Neuron (in vitro differentiated cells): ENCODE measurements around the gene CA10.

Experiments
- H2AFZ ChIP-seq: one replicate; pipeline ENCODE4 v1.6.1; 2013; ENCODE audit warnings: low read depth, mild to moderate bottlenecking, inconsistent platforms, low read length, moderate library complexity
- H3K27me3 ChIP-seq: one replicate; pipeline ENCODE4 v1.6.1; 2013; ENCODE audit warnings: low read length; ENCODE audit not compliant: insufficient read depth
- H3K36me3 ChIP-seq: one replicate; pipeline ENCODE4 v1.6.1; 2013; ENCODE audit warnings: low read length; ENCODE audit not compliant: insufficient read depth
- H3K4me1 ChIP-seq: one replicate; pipeline ENCODE4 v1.6.1; 2013; ENCODE audit warnings: low read length; ENCODE audit not compliant: insufficient read depth
- H3K4me3 ChIP-seq: 2 replicates; pipeline ENCODE4 v1.5.1; 2013; ENCODE audit warnings: mild to moderate bottlenecking, low read length, moderate library complexity
- H3K9me3 ChIP-seq: one replicate; pipeline ENCODE4 v1.6.1; 2013; ENCODE audit warnings: low read length

CA10 gene

DNA sequence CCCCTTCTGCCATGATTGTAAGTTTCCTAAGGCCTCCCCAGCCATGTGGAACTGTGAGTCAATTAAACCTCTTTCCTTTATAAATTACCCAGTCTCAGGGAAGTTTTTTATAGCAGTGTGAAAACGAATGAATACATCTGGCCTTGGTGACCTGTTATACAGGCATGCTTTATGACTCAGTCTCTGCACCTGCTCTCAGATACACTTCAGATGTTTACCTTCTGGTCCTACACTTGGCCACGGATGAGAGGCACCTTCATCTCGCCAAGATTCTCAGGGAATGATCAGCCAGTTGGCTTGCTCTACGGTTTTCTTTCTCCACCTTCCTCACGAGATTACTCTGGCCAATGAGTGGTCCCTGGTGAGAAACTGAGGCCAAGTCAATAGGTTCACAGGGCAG is 304.7 kb downstream of the CA10 start:
- Histone ChIP-seq H3K4me3 (no peak overlapping the region), H2AFZ (no peak overlapping the region), H3K9me3 (no peaks in the 10 kb centered on the region), H3K27me3 (no peaks in the 10 kb centered on the region), H3K36me3 (no peaks in the 10 kb centered on the region), H3K4me1 (no peaks in the 10 kb centered on the region)

GRCh38 chr17:51852603-51853002 is 305.9 kb downstream of the CA10 start:
- no peak overlapping the region for H3K4me3 ChIP-seq
- no peak overlapping the region for H2AFZ ChIP-seq
- H3K27me3 ChIP-seq: no peaks in the 10 kb centered on the region
- no peaks in the 10 kb centered on the region for H3K36me3 ChIP-seq
- H3K4me1 ChIP-seq: no peaks in the 10 kb centered on the region
- H3K9me3 ChIP-seq: no peaks in the 10 kb centered on the region

- Histone ChIP-seq H3K27me3 (no peaks in the 10 kb centered on the region), H3K36me3 (no peaks in the 10 kb centered on the region), H3K4me1 (no peaks in the 10 kb centered on the region), H3K9me3 (no peaks in the 10 kb centered on the region), H3K4me3 (no peak overlapping the region), H2AFZ (no peak overlapping the region)
Measured at GRCh38 chr17:51850201-51850600, 308.3 kb downstream of the CA10 start.

DNA sequence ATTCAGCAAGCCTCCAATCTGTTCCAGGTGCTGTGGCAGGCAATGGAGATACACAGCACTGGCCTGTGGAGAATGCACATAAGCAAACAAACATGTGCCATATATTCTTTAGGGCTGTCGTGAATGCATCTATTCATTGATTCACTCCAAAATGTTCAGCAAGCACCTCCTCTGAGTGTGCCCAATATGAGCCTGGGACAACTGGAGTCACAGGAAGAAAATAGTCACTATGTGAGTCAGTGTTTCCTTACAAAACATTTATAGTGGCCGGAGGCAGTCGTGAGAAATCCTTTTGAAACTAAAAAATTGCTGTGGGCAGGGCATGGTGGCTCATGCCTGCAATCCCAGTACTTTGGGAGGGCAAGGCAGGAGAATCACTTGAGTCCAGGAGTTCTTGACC is 310.1 kb downstream of the CA10 start:
- no peak overlapping the region for H2AFZ ChIP-seq
- no peaks in the 10 kb centered on the region for H3K36me3 ChIP-seq
- H3K4me1 ChIP-seq: no peaks in the 10 kb centered on the region
- no peaks in the 10 kb centered on the region for H3K9me3 ChIP-seq
- H3K27me3 ChIP-seq: no peaks in the 10 kb centered on the region
- no peak overlapping the region for H3K4me3 ChIP-seq

GRCh38 chr17:51846566-51846965 is 311.9 kb downstream of the CA10 start:
- H3K36me3 ChIP-seq: no peaks in the 10 kb centered on the region
- H3K27me3 ChIP-seq: no peaks in the 10 kb centered on the region
- H3K4me1 ChIP-seq: no peaks in the 10 kb centered on the region
- no peak overlapping the region for H2AFZ ChIP-seq
- H3K9me3 ChIP-seq: no peaks in the 10 kb centered on the region
- no peak overlapping the region for H3K4me3 ChIP-seq

DNA sequence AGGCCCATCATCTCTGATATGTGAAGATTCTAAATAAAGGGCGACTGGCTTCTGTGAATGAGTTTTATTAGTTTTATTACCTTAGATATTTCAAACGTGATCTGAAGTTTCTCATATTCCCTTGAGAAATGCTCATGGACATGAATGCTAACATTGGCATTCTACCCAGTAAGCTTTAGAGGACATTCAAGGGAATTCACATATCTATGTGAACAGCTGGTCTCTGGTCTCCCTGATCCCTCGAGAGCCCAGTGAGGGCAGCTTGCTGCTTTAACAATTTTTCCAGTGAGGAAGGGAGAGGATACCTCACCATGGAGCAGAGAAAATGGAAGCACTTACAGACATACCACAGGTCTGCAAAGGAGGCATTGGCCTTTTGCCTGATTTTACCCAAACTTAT is 312.7 kb downstream of the CA10 start:
- no peak overlapping the region for H3K4me3 ChIP-seq
- H2AFZ ChIP-seq: no peak overlapping the region
- no peaks in the 10 kb centered on the region for H3K27me3 ChIP-seq
- no peaks in the 10 kb centered on the region for H3K9me3 ChIP-seq
- H3K4me1 ChIP-seq: no peaks in the 10 kb centered on the region
- H3K36me3 ChIP-seq: no peaks in the 10 kb centered on the region

GRCh38 chr17:51842763-51843162 is 315.8 kb downstream of the CA10 start:
- no peak overlapping the region for H3K4me3 ChIP-seq
- no peak overlapping the region for H2AFZ ChIP-seq
- no peaks in the 10 kb centered on the region for H3K27me3 ChIP-seq
- no peaks in the 10 kb centered on the region for H3K4me1 ChIP-seq
- no peaks in the 10 kb centered on the region for H3K36me3 ChIP-seq
- no peaks in the 10 kb centered on the region for H3K9me3 ChIP-seq

DNA sequence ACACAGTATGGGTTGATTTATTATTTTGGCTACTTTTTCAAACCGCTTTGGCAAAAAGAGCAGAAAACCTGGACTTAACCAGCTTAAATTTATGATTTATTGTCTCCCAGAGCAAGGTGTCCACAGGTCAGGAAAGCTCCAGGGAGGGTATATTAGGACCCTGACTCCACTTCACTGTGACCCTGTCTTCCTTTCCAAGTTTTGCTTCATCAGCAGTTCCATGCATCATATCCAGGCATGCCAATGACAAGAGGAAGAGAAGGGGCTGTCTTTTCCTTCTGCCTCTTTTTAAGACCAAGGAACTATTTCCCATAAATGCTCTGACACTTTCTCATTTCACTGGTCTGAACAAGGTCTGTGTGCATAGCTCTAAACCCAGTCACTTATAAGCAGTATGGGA is 316.8 kb downstream of the CA10 start:
- Histone ChIP-seq H3K4me3 (no peak overlapping the region), H2AFZ (no peak overlapping the region), H3K9me3 (no peaks in the 10 kb centered on the region), H3K36me3 (no peaks in the 10 kb centered on the region), H3K4me1 (no peaks in the 10 kb centered on the region), H3K27me3 (no peaks in the 10 kb centered on the region)

GRCh38 chr17:51840688-51841087 is 317.8 kb downstream of the CA10 start:
- Histone ChIP-seq H3K9me3 (no peaks in the 10 kb centered on the region), H3K36me3 (no peaks in the 10 kb centered on the region), H2AFZ (no peak overlapping the region), H3K4me1 (no peaks in the 10 kb centered on the region), H3K4me3 (no peak overlapping the region), H3K27me3 (no peaks in the 10 kb centered on the region)

GRCh38 chr17:51833620-51834019 is 324.9 kb downstream of the CA10 start:
- H3K9me3 ChIP-seq: no peaks in the 10 kb centered on the region
- H3K4me1 ChIP-seq: no peaks in the 10 kb centered on the region
- H2AFZ ChIP-seq: no peak overlapping the region
- no peaks in the 10 kb centered on the region for H3K36me3 ChIP-seq
- no peaks in the 10 kb centered on the region for H3K27me3 ChIP-seq
- H3K4me3 ChIP-seq: no peak overlapping the region

GRCh38 chr17:51833045-51833444 is 325.5 kb downstream of the CA10 start:
- no peak overlapping the region for H2AFZ ChIP-seq
- no peaks in the 10 kb centered on the region for H3K9me3 ChIP-seq
- H3K4me1 ChIP-seq: no peaks in the 10 kb centered on the region
- no peaks in the 10 kb centered on the region for H3K27me3 ChIP-seq
- no peak overlapping the region for H3K4me3 ChIP-seq
- no peaks in the 10 kb centered on the region for H3K36me3 ChIP-seq

- no peak overlapping the region for H2AFZ ChIP-seq
- no peaks in the 10 kb centered on the region for H3K36me3 ChIP-seq
- H3K4me1 ChIP-seq: no peaks in the 10 kb centered on the region
- H3K27me3 ChIP-seq: no peaks in the 10 kb centered on the region
- no peaks in the 10 kb centered on the region for H3K9me3 ChIP-seq
- H3K4me3 ChIP-seq: no peak overlapping the region
Measured at GRCh38 chr17:51830886-51831285, 327.6 kb downstream of the CA10 start.

GRCh38 chr17:51830451-51830850 is 328.1 kb downstream of the CA10 start:
- no peaks in the 10 kb centered on the region for H3K9me3 ChIP-seq
- H3K27me3 ChIP-seq: no peaks in the 10 kb centered on the region
- H3K4me1 ChIP-seq: no peaks in the 10 kb centered on the region
- H3K36me3 ChIP-seq: no peaks in the 10 kb centered on the region
- H3K4me3 ChIP-seq: no peak overlapping the region
- no peak overlapping the region for H2AFZ ChIP-seq

DNA sequence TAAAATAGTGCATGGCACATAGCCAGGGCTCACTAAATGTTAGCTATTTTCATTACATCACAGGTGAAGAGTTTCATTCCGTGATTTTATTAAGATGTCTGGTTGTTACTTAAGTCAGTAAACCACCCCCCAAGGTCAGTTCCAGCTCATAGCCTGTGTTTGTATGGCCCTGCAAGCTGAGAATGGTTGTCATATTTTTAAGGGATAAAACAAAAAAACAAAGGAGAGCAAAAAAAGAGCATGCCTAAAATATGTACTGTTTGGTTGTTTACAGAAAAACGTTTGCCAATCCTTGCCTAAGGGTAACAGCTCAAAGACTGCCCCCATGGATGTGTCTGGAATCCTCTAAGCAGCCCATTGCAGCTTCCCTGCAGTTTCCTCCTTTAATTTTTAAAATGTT is 329.6 kb downstream of the CA10 start:
- Histone ChIP-seq H3K9me3 (no peaks in the 10 kb centered on the region), H2AFZ (no peak overlapping the region), H3K27me3 (no peaks in the 10 kb centered on the region), H3K4me1 (no peaks in the 10 kb centered on the region), H3K36me3 (no peaks in the 10 kb centered on the region), H3K4me3 (no peak overlapping the region)
